H1 (cell line): Measurements from ENCODE around the gene GHRHR. TPM values are rescaled to one million over a fixed set of nuclear protein-coding genes. Genes with fewer than 3 reads are reported as not detected.

Source experiments
- CTCF ChIA-PET: fragments of 300-600 bp; sonication (Branson Sonifier 250); formaldehyde crosslinking; loops from one replicate; lab custom pipeline; 2021; ENCODE audit not compliant: partially characterized antibody; lab: Charles Lee
- POLR2A ChIA-PET: fragments of 300-600 bp; sonication (Branson Sonifier 250); formaldehyde crosslinking; loops from one replicate; lab custom pipeline; 2021; ENCODE audit warnings: inconsistent platforms; ENCODE audit not compliant: partially characterized antibody; lab: Charles Lee
- DNase-seq, 2 experiments: peaks; one replicate each; pipeline versions ENCODE4 v3.0.0 to v3.0.0-alpha.2; 2010 to 2022; ENCODE audit warnings: low spot score in 2 of 2, low read depth in 1 of 2, mixed read lengths in 1 of 2
- FAIRE-seq: peaks from 2 replicates; lab custom pipeline; 2011; peaks lifted over from hg19 to GRCh38; lab: Jason Lieb, UNC
- H2AFZ ChIP-seq: 2 replicates; pipeline ENCODE4 v1.8.1; 2012; ENCODE audit warnings: low read length, inconsistent platforms
- H2AK5ac ChIP-seq: 2 replicates; pipeline ENCODE4 v1.6.1; 2013; ENCODE audit warnings: low read depth, low read length
- H2BK120ac ChIP-seq: replicated peaks from 2 replicates; pipeline ENCODE3; 2013; ENCODE audit warnings: low read depth, low read length, inconsistent platforms
- H2BK12ac ChIP-seq: 2 replicates; pipeline ENCODE4 v1.6.1; 2013; ENCODE audit warnings: low read depth, low read length
- H2BK15ac ChIP-seq: 2 replicates; pipeline ENCODE4 v1.6.1; 2013; ENCODE audit warnings: low read length
- H2BK20ac ChIP-seq: 2 replicates; pipeline ENCODE4 v1.6.1; 2013; ENCODE audit warnings: low read length
- H2BK5ac ChIP-seq: 2 replicates; pipeline ENCODE4 v1.6.1; 2013; ENCODE audit warnings: low read depth, low read length
- H3K14ac ChIP-seq: 2 replicates; pipeline ENCODE4 v1.6.1; 2013; ENCODE audit warnings: inconsistent platforms; ENCODE audit not compliant: insufficient read length
- H3K18ac ChIP-seq: 2 replicates; pipeline ENCODE4 v1.6.1; 2013; ENCODE audit warnings: low read length; ENCODE audit errors: extremely low read depth
- H3K23ac ChIP-seq: 2 replicates; pipeline ENCODE4 v1.6.1; 2013; ENCODE audit warnings: inconsistent platforms; ENCODE audit not compliant: insufficient read length
- H3K23me2 ChIP-seq: 2 replicates; pipeline ENCODE4 v1.6.1; 2013; ENCODE audit warnings: low read depth, low read length
- H3K27ac ChIP-seq: 2 replicates; pipeline ENCODE4 v1.6.1; 2011; ENCODE audit warnings: low read depth, low read length, inconsistent platforms
- H3K27me3 ChIP-seq, 4 experiments: replicated peaks in 1 of 4; 1 replicate in 1 of 4; 2 replicates in 3 of 4; pipeline versions ENCODE4 v1.6.1 to v1.8.1; 2011 to 2013; ENCODE audit warnings: low read length in 3 of 4, mild to moderate bottlenecking in 3 of 4, inconsistent platforms in 2 of 4, mixed read lengths in 2 of 4, moderate library complexity in 1 of 4; ENCODE audit not compliant: control insufficient read depth in 3 of 4, insufficient read depth in 3 of 4; ENCODE audit errors: extremely low read depth in 1 of 4
- H3K36me3 ChIP-seq, 4 experiments: 2 replicates each; pipeline versions ENCODE4 v1.6.1 to v1.8.1; 2011 to 2013; ENCODE audit warnings: mild to moderate bottlenecking in 4 of 4, low read length in 3 of 4, moderate library complexity in 2 of 4, control low read depth in 1 of 4, inconsistent platforms in 1 of 4; ENCODE audit not compliant: insufficient read depth in 4 of 4, control insufficient read depth in 2 of 4
- H3K4ac ChIP-seq: replicated peaks from 2 replicates; pipeline ENCODE3; 2013; ENCODE audit warnings: low read length, low read depth, mixed read lengths, inconsistent platforms; ENCODE audit not compliant: insufficient read length
- H3K4me1 ChIP-seq, 4 experiments: replicated peaks in 1 of 4; 1 replicate in 1 of 4; 2 replicates in 3 of 4; pipeline versions ENCODE4 v1.6.1 to v1.8.1; 2011 to 2013; ENCODE audit warnings: low read length in 3 of 4, inconsistent platforms in 2 of 4, mixed read lengths in 1 of 4; ENCODE audit not compliant: insufficient read depth in 4 of 4, control insufficient read depth in 3 of 4
- H3K4me2 ChIP-seq, 2 experiments: 2 replicates each; pipeline versions ENCODE4 v1.6.1 to v1.8.1; 2011 to 2013; ENCODE audit warnings: low read depth in 2 of 2, low read length in 2 of 2, control low read depth in 1 of 2, inconsistent platforms in 1 of 2, mild to moderate bottlenecking in 1 of 2; ENCODE audit not compliant: insufficient read depth in 1 of 2
- H3K4me3 ChIP-seq, 4 experiments: fragments of 200-600, 300-600 bp in 1 of 4; sonication (generic), shearing (Covaris generic), sonication (Bioruptor Twin) in 1 of 4; 2 replicates each; pipeline versions ENCODE4 v1.5.1 to v1.8.1; 2011 to 2016; ENCODE audit warnings: low read length in 4 of 4, low read depth in 3 of 4, control low read depth in 2 of 4, inconsistent platforms in 2 of 4, mild to moderate bottlenecking in 2 of 4, mixed read lengths in 1 of 4, moderate library complexity in 1 of 4; ENCODE audit not compliant: insufficient read depth in 2 of 4; ENCODE audit errors: extremely low read depth in 1 of 4
- H3K56ac ChIP-seq: replicated peaks from 2 replicates; pipeline ENCODE3; 2013; ENCODE audit warnings: low read depth, mild to moderate bottlenecking, mixed read lengths, low read length, inconsistent platforms; ENCODE audit not compliant: insufficient read length
- H3K79me1 ChIP-seq: 2 replicates; pipeline ENCODE4 v1.6.1; 2013; ENCODE audit warnings: low read depth, low read length, control low read depth
- H3K79me2 ChIP-seq, 2 experiments: 2 replicates each; pipeline versions ENCODE4 v1.6.1 to v1.8.1; 2012 to 2013; ENCODE audit warnings: low read length in 2 of 2, mild to moderate bottlenecking in 2 of 2, inconsistent platforms in 1 of 2; ENCODE audit not compliant: insufficient read depth in 2 of 2, control insufficient read depth in 1 of 2
- H3K9ac ChIP-seq, 4 experiments: replicated peaks in 1 of 4; 1 replicate in 1 of 4; 2 replicates in 3 of 4; pipeline versions ENCODE4 v1.6.1 to v1.8.1; 2011 to 2013; ENCODE audit warnings: low read depth in 3 of 4, low read length in 3 of 4, control low read depth in 2 of 4, mild to moderate bottlenecking in 2 of 4, moderate library complexity in 2 of 4, inconsistent platforms in 1 of 4; ENCODE audit errors: extremely low read depth in 1 of 4
- H3K9me3 ChIP-seq, 2 experiments: 2 replicates each; pipeline versions ENCODE4 v1.6.1 to v1.8.1; 2012 to 2013; ENCODE audit warnings: mild to moderate bottlenecking in 2 of 2, moderate library complexity in 2 of 2, control low read depth in 1 of 2, inconsistent platforms in 1 of 2, low read depth in 1 of 2, low read length in 1 of 2, mixed read lengths in 1 of 2; ENCODE audit not compliant: insufficient read depth in 2 of 2
- H4K20me1 ChIP-seq, 2 experiments: replicated peaks in 1 of 2; 2 replicates each; pipeline versions ENCODE3 to v1.8.1; 2011 to 2013; ENCODE audit warnings: inconsistent platforms in 2 of 2, low read length in 2 of 2, mild to moderate bottlenecking in 1 of 2; ENCODE audit not compliant: insufficient read depth in 2 of 2, control insufficient read depth in 1 of 2
- H4K5ac ChIP-seq: 2 replicates; pipeline ENCODE4 v1.6.1; 2013; ENCODE audit warnings: low read length, low read depth, mixed read lengths, inconsistent platforms; ENCODE audit not compliant: insufficient read length
- H4K8ac ChIP-seq: 2 replicates; pipeline ENCODE4 v1.8.0; 2013; ENCODE audit warnings: mild to moderate bottlenecking, moderate library complexity, low read length, inconsistent platforms; ENCODE audit not compliant: insufficient read depth; ENCODE audit errors: extremely low read depth
- H4K91ac ChIP-seq: replicated peaks from 2 replicates; pipeline ENCODE3; 2013; ENCODE audit warnings: low read length, mixed read lengths, inconsistent platforms; ENCODE audit not compliant: insufficient read length
- BRCA1 ChIP-seq: IDR thresholded peaks from 2 replicates; pipeline ENCODE4 v1.6.1; 2012; ENCODE audit warnings: low read depth, low read length, improper control_type of control experiment
- CHD1 ChIP-seq: IDR thresholded peaks from 2 replicates; pipeline ENCODE4 v1.6.1; 2012; ENCODE audit warnings: low read depth, low read length, improper control_type of control experiment
- KDM4A ChIP-seq: IDR thresholded peaks from one replicate; pipeline ENCODE4 v1.7.1; 2012; ENCODE audit warnings: low read depth, mild to moderate bottlenecking, moderate library complexity, low read length, inconsistent platforms; ENCODE audit not compliant: severe bottlenecking
- POLR2A ChIP-seq, 2 experiments: IDR thresholded peaks; 1 replicate in 1 of 2; 2 replicates in 1 of 2; pipeline ENCODE4 v1.6.1; 2011; ENCODE audit warnings: low read depth in 2 of 2, low read length in 2 of 2, mild to moderate bottlenecking in 2 of 2; ENCODE audit errors: control extremely low read depth in 1 of 2
- POLR2AphosphoS5 ChIP-seq: IDR thresholded peaks from 2 replicates; pipeline ENCODE4 v1.6.1; 2011; ENCODE audit warnings: low read depth, low read length
- RXRA ChIP-seq: IDR thresholded peaks from 2 replicates; pipeline ENCODE4 v1.6.1; 2011; ENCODE audit warnings: low read depth, mild to moderate bottlenecking, low read length, moderate library complexity; ENCODE audit not compliant: insufficient read depth
- TAF1 ChIP-seq: IDR thresholded peaks from 2 replicates; pipeline ENCODE4 v1.6.1; 2011; ENCODE audit warnings: mild to moderate bottlenecking, low read depth, low read length
- TAF7 ChIP-seq: optimal IDR thresholded peaks from 2 replicates; pipeline ENCODE3; 2011; ENCODE audit warnings: low read depth, mild to moderate bottlenecking, inconsistent platforms, low read length, moderate library complexity, borderline replicate concordance
- TBP ChIP-seq: IDR thresholded peaks from 2 replicates; pipeline ENCODE4 v1.6.1; 2011; ENCODE audit warnings: low read depth, low read length, improper control_type of control experiment
- TCF12 ChIP-seq: IDR thresholded peaks from 2 replicates; pipeline ENCODE4 v1.6.1; 2011; ENCODE audit warnings: low read depth, mild to moderate bottlenecking, low read length
- TEAD4 ChIP-seq: IDR thresholded peaks from 2 replicates; pipeline ENCODE4 v1.6.1; 2012; ENCODE audit warnings: low read depth, low read length, inconsistent platforms, mixed read lengths
- YY1 ChIP-seq: IDR thresholded peaks from 2 replicates; pipeline ENCODE4 v1.6.1; 2011; ENCODE audit warnings: low read depth, mild to moderate bottlenecking, low read length
- WGBS, 2 experiments: shearing (Covaris generic) in 1 of 2; methylation state at CpG; one replicate each; pipeline versions ENCODE4 v1.1.6 to v1.1.7; 2013 to 2015; ENCODE audit warnings: low lambda C conversion rate in 2 of 2, mixed read lengths in 2 of 2, inconsistent platforms in 1 of 2, low coverage in 1 of 2, missing lambda C conversion rate in 1 of 2; ENCODE audit not compliant: insufficient replicate concordance in 2 of 2, insufficient coverage in 1 of 2, insufficient read length in 1 of 2; ENCODE audit errors: extremely low coverage in 1 of 2, missing lambda C conversion rate in 1 of 2; 5-methylcytosine and 5-hydroxymethylcytosine counted together
- polyA plus RNA-seq, 7 experiments: library from polyadenylated mRNA; depleted of rRNA in 3 of 7; stranded (reverse) in 5 of 7; unstranded in 2 of 7; fragments of >200 nt in 5 of 7; fragments of 200-250 nt in 2 of 7; gene quantifications; 1 replicate in 5 of 7; 2 replicates in 1 of 7; 4 replicates in 1 of 7; pipeline versions ENCODE4 v1.2.1 to v1.2.3, GENCODE V29; 2011 to 2013; ENCODE audit warnings: missing spikeins in 2 of 7, mixed read lengths in 2 of 7
- total RNA-seq: library from RNA; stranded (reverse); fragmentation: NEBNext Ultra II Directional; extraction: Animal tissue kit (Norgen Biotek cat#: 25700); gene quantifications from 2 replicates; pipeline ENCODE4 v1.2.1, GENCODE V29; 2021

Gene GHRHR
- total and polyA plus RNA-seq, 2 of the 8 experiments (the other 6 are each of a cell fraction or from before 2014, with no cell fraction given), result 0.60 to 6.5 TPM

DNA sequence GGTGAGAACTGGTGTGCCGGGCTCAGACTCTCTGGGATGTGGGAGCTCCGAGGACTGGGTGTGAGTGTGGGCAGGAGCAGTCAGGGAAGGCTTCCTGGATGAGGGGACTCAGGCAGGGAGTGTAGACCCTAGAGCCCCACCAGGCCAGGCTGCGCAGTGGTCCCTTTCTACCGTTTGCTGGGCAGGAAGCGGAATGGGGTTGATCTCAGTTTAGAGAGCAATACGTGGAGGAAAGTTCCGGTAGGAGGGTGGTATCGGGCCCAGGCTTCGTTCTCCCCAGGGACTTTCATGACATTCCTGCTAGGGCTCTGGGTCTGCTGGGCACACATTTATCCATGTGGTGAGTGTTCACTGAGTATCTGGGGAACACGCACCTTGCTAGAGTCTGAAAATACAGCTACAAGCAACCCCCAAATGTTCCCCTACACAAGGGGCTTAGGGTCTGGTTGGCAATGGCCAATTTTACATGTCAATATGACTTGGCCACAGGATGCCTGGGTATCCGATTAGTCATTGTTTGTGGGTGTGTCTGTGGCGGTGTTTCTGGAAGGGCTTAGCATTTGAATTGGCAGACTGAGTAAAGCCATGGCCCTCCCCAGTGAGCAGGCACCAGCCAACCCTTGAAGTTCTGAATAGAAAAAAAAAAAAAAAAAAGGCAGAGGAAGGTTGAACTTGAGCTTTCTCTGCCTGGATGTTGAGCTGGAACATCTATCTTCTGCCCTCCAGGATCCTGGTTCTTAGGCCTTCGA, 20.8 kb downstream of the GHRHR start:
- POLR2A ChIA-PET, result interaction anchor here (0.6 to 2.7 kb wide), 11 partner anchors 22 to 349 kb away, joined by 3 to 17 read pairs (median 4); partner anchors contain the start of gene ADCYAP1R1
- peak overlapping the region; percentile 97 for H2BK12ac ChIP-seq
- peak overlapping the region; percentile 91 for H2BK120ac ChIP-seq
- H3K18ac ChIP-seq, result peak overlapping the region; percentile 87
- peak overlapping the region; percentile 60; the same call in 1 of the 2 replicates for H4K8ac ChIP-seq
- peak overlapping the region; percentile 76 to 98 for H3K4me2 ChIP-seq
- peak overlapping the region; percentile 32 to 59 (median 38); a peak in 7 of 8 replicates for H3K4me3 ChIP-seq
- 0 out of 2 replicates have a peak overlapping the region, but pooled peaks have one; percentile 18 for H2BK15ac ChIP-seq
- H4K91ac ChIP-seq, result peak overlapping the region; percentile 20
- H3K9me3 ChIP-seq, result no peaks in the 10 kb centered on the region
- no peak overlapping the region for H4K5ac ChIP-seq
- H3K56ac ChIP-seq, result no peak overlapping the region
- H3K36me3 ChIP-seq, result no peaks in the 10 kb centered on the region
- FAIRE-seq (peak; percentile 80), DNase-seq (peak; percentile 68 to 76)
- 10% methylated on average over 13 of the region's 13 CpGs; no CpG with 5 or more reads in 1 of the 2 experiments for WGBS, 2 experiments
- H4K20me1 ChIP-seq, result no peaks in the 10 kb centered on the region
- CTCF ChIA-PET, result interaction anchor here (0.6 to 26.1 kb wide), 47 partner anchors 11 to 211 kb away, joined by 3 to 517 read pairs (median 7); partner anchors contain the start of gene ADCYAP1R1
- H3K79me1 ChIP-seq, result no peaks in the 10 kb centered on the region; the same call in 1 of the 2 replicates
- H3K23me2 ChIP-seq, result peaks cover 8% of the 10 kb centered on the region
- no peak overlapping the region for H2AK5ac ChIP-seq
- H3K9ac ChIP-seq, result peak overlapping the region in 3 of 4 experiments; percentile 34 to 55 (median 36); a peak in 4 of 7 replicates
- no peak overlapping the region for H3K27ac ChIP-seq
- H3K79me2 ChIP-seq, result no peaks in the 10 kb centered on the region
- peak overlapping the region; percentile 61 for H2AFZ ChIP-seq
- no peak overlapping the region for H3K23ac ChIP-seq
- no peak overlapping the region for H3K14ac ChIP-seq
- H2BK20ac ChIP-seq, result peak overlapping the region; percentile 77; the same call in 1 of the 2 replicates
- peaks cover 16 to 47% (median 38%) of the 10 kb centered on the region in 4 experiments for H3K4me1 ChIP-seq
- no peak overlapping the region for H3K4ac ChIP-seq
- peaks cover 0 to 7% (median 2%) of the 10 kb centered on the region in 4 experiments; a peak in 3 of 7 replicates for H3K27me3 ChIP-seq
- H2BK5ac ChIP-seq, result peak overlapping the region; percentile 36; the same call in 1 of the 2 replicates
- TF ChIP-seq POLR2AphosphoS5, result peak; percentile 87
- peak; percentile 29 for TF ChIP-seq KDM4A
- TF ChIP-seq TEAD4, result peak; percentile 23; the same call in 1 of the 2 replicates
- TF ChIP-seq TAF7, result peak; percentile 95
- peak in 1 of 2 experiments; percentile 81; a peak in 2 of 3 replicates for TF ChIP-seq POLR2A (IDR thresholded peaks at IDR 0.05; ENCODE audit: control extremely low read depth in 1 of 2, low read depth in 2 of 2, low read length in 2 of 2)
- no peak for TF ChIP-seq TAF1
- no peak for TF ChIP-seq TCF12
- no peak for TF ChIP-seq BRCA1
- no peak for TF ChIP-seq RXRA
- 0 out of 2 replicates have a peak, but pooled peaks have one; percentile 21 for TF ChIP-seq YY1
- TF ChIP-seq TBP, result peak; percentile 61; the same call in 1 of the 2 replicates
- TF ChIP-seq CHD1, result no peak
